ENCODE results near the gene ELOVL3.

ELOVL3 gene

DNA sequence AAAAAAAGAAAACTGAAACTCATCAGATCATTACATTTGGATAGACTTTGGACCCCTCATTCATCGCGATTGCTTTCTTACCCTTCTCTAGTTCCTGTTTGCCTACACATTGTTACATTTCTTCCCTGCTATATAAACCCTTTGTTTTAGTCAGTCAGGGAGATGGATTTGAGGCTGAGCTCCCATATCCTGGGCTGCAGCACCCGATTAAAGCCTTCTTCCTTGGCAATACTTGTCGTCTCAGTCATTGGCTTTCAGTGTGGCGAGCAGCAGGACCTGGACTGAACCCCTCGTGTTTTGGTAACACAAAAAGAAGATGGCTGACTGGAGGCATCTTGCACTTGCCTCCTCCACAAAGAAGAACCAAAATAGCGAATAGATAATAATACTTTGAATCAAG lies 34.1 kb upstream of the ELOVL3 start:
- no peak for ATAC-seq (ENCODE audit: insufficient read depth, low read depth)

DNA sequence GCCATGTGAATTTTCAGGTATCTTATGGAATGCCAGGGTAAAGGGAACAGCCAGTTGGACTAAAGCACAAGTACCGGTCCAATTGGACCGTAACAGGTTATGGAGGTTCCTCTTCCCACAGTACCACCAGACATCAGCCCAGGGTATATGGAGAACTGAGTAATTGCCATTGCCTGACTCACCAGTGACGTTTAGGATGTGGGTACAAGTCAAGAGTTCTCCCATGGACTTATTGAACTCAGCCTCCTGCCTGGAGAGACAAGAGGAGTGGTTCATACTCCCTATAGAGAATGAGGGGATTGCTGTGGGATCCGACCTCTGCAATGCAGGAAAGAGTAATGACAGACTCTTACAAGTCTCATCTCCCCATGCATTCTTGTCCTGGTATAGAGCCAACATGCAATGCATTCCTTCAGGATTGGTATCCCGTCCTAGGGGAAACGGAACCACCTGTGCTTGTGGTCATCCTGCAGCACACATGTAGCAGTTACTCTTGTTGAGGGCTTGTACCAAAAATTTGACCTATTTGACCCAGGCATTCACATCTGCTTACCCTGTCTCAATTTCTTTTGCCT lies 30.7 kb upstream of the ELOVL3 start:
- TF ChIP-seq EZH2 (IDR thresholded peaks at IDR 0.05; ENCODE audit: borderline replicate concordance, low read depth, low read length, severe bottlenecking) (no peak), CTCF (IDR thresholded peaks at IDR 0.05; ENCODE audit: borderline replicate concordance, extremely low read depth, low read length, poor library complexity, severe bottlenecking) (no peak)
- no peak overlapping the region for H3K4me2 ChIP-seq (ENCODE audit: insufficient read depth, low read length)
- DNase-seq: no peak

More for the DNA sequence above, 34.1 kb upstream of the ELOVL3 start:
- Histone ChIP-seq H3K27me3 (ENCODE audit: insufficient read depth, low read length, poor library complexity) (no peaks in the 10 kb centered on the region), H2AFZ (ENCODE audit: low read depth, low read length) (no peak overlapping the region), H3K27ac (ENCODE audit: low read length) (no peak overlapping the region), H3K9me3 (ENCODE audit: insufficient read depth, low read length, severe bottlenecking) (no peaks in the 10 kb centered on the region), H3K4me2 (ENCODE audit: insufficient read depth, low read length) (no peak overlapping the region), H3K79me2 (ENCODE audit: insufficient read depth, low read length) (no peaks in the 10 kb centered on the region), H3K4me1 (ENCODE audit: insufficient read depth, low read length) (peaks cover 6% of the 10 kb centered on the region), H4K20me1 (ENCODE audit: insufficient read depth, low read length) (no peaks in the 10 kb centered on the region), H3K4me3 (ENCODE audit: low read depth in 1 of 2, low read length in 2 of 2) (no peak overlapping the region), H3K36me3 (ENCODE audit: insufficient read depth, low read length) (no peaks in the 10 kb centered on the region), H3K9ac (ENCODE audit: low read depth, low read length) (no peak overlapping the region)
- no peak for TF ChIP-seq EZH2 (IDR thresholded peaks at IDR 0.05; ENCODE audit: borderline replicate concordance, low read depth, low read length, severe bottlenecking)
- no peak for TF ChIP-seq CTCF (IDR thresholded peaks at IDR 0.05; ENCODE audit: borderline replicate concordance, extremely low read depth, low read length, poor library complexity, severe bottlenecking)
- no peak for DNase-seq

DNA sequence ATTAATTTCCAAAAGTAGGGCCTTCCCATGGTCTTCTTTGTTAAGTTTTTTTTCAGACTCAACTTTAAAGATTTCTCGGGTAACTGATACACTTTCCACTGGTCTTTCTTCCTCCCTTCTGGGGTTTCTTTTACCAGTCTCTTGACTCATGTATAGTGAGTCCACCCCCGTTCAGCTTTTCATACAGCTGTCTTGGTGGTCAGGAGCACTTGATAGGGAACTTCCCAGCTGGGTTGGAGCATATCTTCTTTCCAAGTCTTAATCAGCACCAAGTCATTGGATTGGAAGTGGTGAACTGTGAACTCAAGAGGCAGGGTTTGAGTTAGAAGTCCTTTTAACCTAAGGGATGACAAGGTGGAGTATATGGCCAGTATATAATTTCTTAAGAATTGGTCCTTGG lies 29.2 kb upstream of the ELOVL3 start:
- Histone ChIP-seq H3K27me3 (ENCODE audit: insufficient read depth, low read length, poor library complexity) (peaks cover 4% of the 10 kb centered on the region), H3K9ac (ENCODE audit: low read depth, low read length) (no peak overlapping the region), H3K4me3 (ENCODE audit: low read depth in 1 of 2, low read length in 2 of 2) (no peak overlapping the region), H3K4me1 (ENCODE audit: insufficient read depth, low read length) (no peaks in the 10 kb centered on the region), H3K9me3 (ENCODE audit: insufficient read depth, low read length, severe bottlenecking) (no peaks in the 10 kb centered on the region), H2AFZ (ENCODE audit: low read depth, low read length) (no peak overlapping the region), H3K27ac (ENCODE audit: low read length) (no peak overlapping the region), H3K79me2 (ENCODE audit: insufficient read depth, low read length) (no peaks in the 10 kb centered on the region), H4K20me1 (ENCODE audit: insufficient read depth, low read length) (no peaks in the 10 kb centered on the region), H3K36me3 (ENCODE audit: insufficient read depth, low read length) (no peaks in the 10 kb centered on the region), H3K4me2 (ENCODE audit: insufficient read depth, low read length) (no peak overlapping the region)
- DNase-seq: no peak
- no peak for ATAC-seq (ENCODE audit: insufficient read depth, low read depth)
- TF ChIP-seq CTCF (IDR thresholded peaks at IDR 0.05; ENCODE audit: borderline replicate concordance, extremely low read depth, low read length, poor library complexity, severe bottlenecking): no peak
- no peak for TF ChIP-seq EZH2 (IDR thresholded peaks at IDR 0.05; ENCODE audit: borderline replicate concordance, low read depth, low read length, severe bottlenecking)

More for the DNA sequence above, 30.7 kb upstream of the ELOVL3 start:
- Histone ChIP-seq H3K27me3 (ENCODE audit: insufficient read depth, low read length, poor library complexity) (no peaks in the 10 kb centered on the region), H3K4me3 (ENCODE audit: low read depth in 1 of 2, low read length in 2 of 2) (no peak overlapping the region), H3K36me3 (ENCODE audit: insufficient read depth, low read length) (no peaks in the 10 kb centered on the region), H3K4me1 (ENCODE audit: insufficient read depth, low read length) (no peaks in the 10 kb centered on the region), H3K79me2 (ENCODE audit: insufficient read depth, low read length) (no peaks in the 10 kb centered on the region), H3K9me3 (ENCODE audit: insufficient read depth, low read length, severe bottlenecking) (no peaks in the 10 kb centered on the region), H2AFZ (ENCODE audit: low read depth, low read length) (no peak overlapping the region), H4K20me1 (ENCODE audit: insufficient read depth, low read length) (no peaks in the 10 kb centered on the region), H3K27ac (ENCODE audit: low read length) (no peak overlapping the region), H3K9ac (ENCODE audit: low read depth, low read length) (no peak overlapping the region)
- no peak for ATAC-seq (ENCODE audit: insufficient read depth, low read depth)
